HEK293 (cell line): ENCODE results near the gene SIRT1.
A peak's percentile ranks its signal among the peaks of the same experiment; 100 is the strongest.

ENCODE experiments used
- EGR2 ChIP-seq: fragments of 450-650 bp; formaldehyde crosslinking; IDR thresholded peaks from 2 replicates; pipeline ENCODE4 v1.5.1; 2016; ENCODE audit warnings: low read depth, missing biosample characterization, missing genetic modification characterization
- FEZF1 ChIP-seq: fragments of 450-650 bp; formaldehyde crosslinking; IDR thresholded peaks from 2 replicates; pipeline ENCODE4 v1.5.1; 2016; ENCODE audit warnings: missing biosample characterization, missing genetic modification characterization
- GLI2 ChIP-seq: fragments of 450-650 bp; formaldehyde crosslinking; IDR thresholded peaks from 2 replicates; pipeline ENCODE4; 2017; ENCODE audit warnings: missing biosample characterization, missing genetic modification characterization, low read depth, borderline replicate concordance
- HOXC10 ChIP-seq: sonication (generic); formaldehyde crosslinking; IDR thresholded peaks from 2 replicates; pipeline ENCODE4 v1.8.1; 2023; ENCODE audit warnings: mild to moderate bottlenecking, missing genetic modification reagents
- HOXD13 ChIP-seq: sonication (generic); formaldehyde crosslinking; IDR thresholded peaks from 2 replicates; pipeline ENCODE4 v1.8.0; 2022; ENCODE audit warnings: missing genetic modification reagents, borderline replicate concordance
- KLF10 ChIP-seq: fragments of 450-650 bp; IDR thresholded peaks from 2 replicates; pipeline ENCODE4 v1.5.1; 2018; ENCODE audit warnings: missing biosample characterization, mild to moderate bottlenecking, missing genetic modification characterization
- RBAK ChIP-seq: fragments of 450-650 bp; formaldehyde crosslinking; IDR thresholded peaks from 2 replicates; pipeline ENCODE4 v1.5.1; 2016; ENCODE audit warnings: missing biosample characterization, missing genetic modification characterization
- REPIN1 ChIP-seq: fragments of 450-650 bp; formaldehyde crosslinking; IDR thresholded peaks from 2 replicates; pipeline ENCODE4 v1.5.1; 2017; ENCODE audit warnings: missing biosample characterization, missing genetic modification characterization, low read depth
- ZBTB1 ChIP-seq: fragments of 450-650 bp; formaldehyde crosslinking; IDR thresholded peaks from 2 replicates; pipeline ENCODE4 v1.5.1; 2016; ENCODE audit warnings: missing biosample characterization, missing genetic modification characterization
- ZBTB17 ChIP-seq: fragments of 450-650 bp; formaldehyde crosslinking; IDR thresholded peaks from 2 replicates; pipeline ENCODE4 v1.5.1; 2016; ENCODE audit warnings: missing biosample characterization, missing genetic modification characterization
- ZBTB20 ChIP-seq: fragments of 450-650 bp; formaldehyde crosslinking; IDR thresholded peaks from 2 replicates; pipeline ENCODE4 v1.5.1; 2016; ENCODE audit warnings: missing biosample characterization, missing genetic modification characterization
- ZBTB21 ChIP-seq: fragments of 450-650 bp; formaldehyde crosslinking; IDR thresholded peaks from 2 replicates; pipeline ENCODE4 v1.5.1; 2017; ENCODE audit warnings: missing biosample characterization, missing genetic modification characterization
- ZNF10 ChIP-seq: fragments of 450-650 bp; formaldehyde crosslinking; IDR thresholded peaks from 2 replicates; pipeline ENCODE4 v1.5.1; 2017; ENCODE audit warnings: missing biosample characterization, missing genetic modification characterization
- ZNF112 ChIP-seq: fragments of 450-650 bp; formaldehyde crosslinking; IDR thresholded peaks from 2 replicates; pipeline ENCODE4 v1.5.0; 2017; ENCODE audit warnings: missing biosample characterization, missing genetic modification characterization
- ZNF132 ChIP-seq: fragments of 450-650 bp; formaldehyde crosslinking; IDR thresholded peaks from 2 replicates; pipeline ENCODE4 v1.5.1; 2017; ENCODE audit warnings: missing biosample characterization, missing genetic modification characterization, borderline replicate concordance
- ZNF140 ChIP-seq: fragments of 450-650 bp; formaldehyde crosslinking; IDR thresholded peaks from 2 replicates; pipeline ENCODE4 v1.5.1; 2016; ENCODE audit warnings: missing biosample characterization, missing genetic modification characterization
- ZNF175 ChIP-seq: fragments of 450-650 bp; formaldehyde crosslinking; IDR thresholded peaks from 2 replicates; pipeline ENCODE4 v1.5.1; 2016; ENCODE audit warnings: missing biosample characterization, missing genetic modification characterization
- ZNF211 ChIP-seq: fragments of 450-650 bp; formaldehyde crosslinking; IDR thresholded peaks from 2 replicates; pipeline ENCODE4 v1.5.1; 2016; ENCODE audit warnings: low read depth, missing biosample characterization, missing genetic modification characterization
- ZNF248 ChIP-seq: fragments of 450-650 bp; formaldehyde crosslinking; IDR thresholded peaks from 2 replicates; pipeline ENCODE4 v1.5.1; 2017; ENCODE audit warnings: missing biosample characterization, missing genetic modification characterization
- ZNF266 ChIP-seq: fragments of 450-650 bp; formaldehyde crosslinking; IDR thresholded peaks from 2 replicates; pipeline ENCODE4 v1.5.1; 2016; ENCODE audit warnings: missing biosample characterization, missing genetic modification characterization, low read depth
- ZNF473 ChIP-seq: fragments of 450-650 bp; formaldehyde crosslinking; IDR thresholded peaks from 2 replicates; pipeline ENCODE4 v1.5.1; 2017; ENCODE audit warnings: missing biosample characterization, missing genetic modification characterization
- ZNF48 ChIP-seq: fragments of 450-650 bp; formaldehyde crosslinking; IDR thresholded peaks from 2 replicates; pipeline ENCODE4 v1.5.1; 2016; ENCODE audit warnings: missing biosample characterization, missing genetic modification characterization
- ZNF501 ChIP-seq: fragments of 450-650 bp; formaldehyde crosslinking; IDR thresholded peaks from 2 replicates; pipeline ENCODE4 v1.5.1; 2016; ENCODE audit warnings: missing biosample characterization, missing genetic modification characterization
- ZNF560 ChIP-seq: fragments of 450-650 bp; formaldehyde crosslinking; IDR thresholded peaks from 2 replicates; pipeline ENCODE4 v1.5.1; 2017; ENCODE audit warnings: missing biosample characterization, missing genetic modification characterization, borderline replicate concordance
- ZNF621 ChIP-seq: fragments of 450-650 bp; formaldehyde crosslinking; IDR thresholded peaks from 2 replicates; pipeline ENCODE4 v1.5.1; 2017; ENCODE audit warnings: missing biosample characterization, missing genetic modification characterization
- ZNF626 ChIP-seq: fragments of 450-650 bp; sonication (Bioruptor Pico); formaldehyde crosslinking; IDR thresholded peaks from 2 replicates; pipeline ENCODE4 v1.5.1; 2018; ENCODE audit warnings: missing biosample characterization, missing genetic modification characterization, inconsistent platforms
- ZNF629 ChIP-seq: fragments of 450-650 bp; formaldehyde crosslinking; IDR thresholded peaks from 2 replicates; pipeline ENCODE4 v1.5.1; 2017; ENCODE audit warnings: missing biosample characterization, missing genetic modification characterization
- ZNF664 ChIP-seq: fragments of 450-650 bp; formaldehyde crosslinking; IDR thresholded peaks from 2 replicates; pipeline ENCODE4 v1.5.1; 2016; ENCODE audit warnings: missing biosample characterization, missing genetic modification characterization
- ZNF670 ChIP-seq: fragments of 450-650 bp; formaldehyde crosslinking; IDR thresholded peaks from 2 replicates; pipeline ENCODE4 v1.5.1; 2016; ENCODE audit warnings: missing biosample characterization, missing genetic modification characterization, low read depth
- ZNF776 ChIP-seq: fragments of 450-650 bp; formaldehyde crosslinking; IDR thresholded peaks from 2 replicates; pipeline ENCODE4 v1.5.0; 2017; ENCODE audit warnings: missing biosample characterization, missing genetic modification characterization, borderline replicate concordance
- ZNF785 ChIP-seq: fragments of 450-650 bp; formaldehyde crosslinking; IDR thresholded peaks from 2 replicates; pipeline ENCODE4 v1.5.1; 2016; ENCODE audit warnings: missing biosample characterization, missing genetic modification characterization
- ZNF830 ChIP-seq: fragments of 450-650 bp; IDR thresholded peaks from 2 replicates; pipeline ENCODE4 v1.5.0; 2018; ENCODE audit warnings: missing biosample characterization, missing genetic modification characterization, low read depth, mild to moderate bottlenecking, moderate library complexity
- TF ChIP-seq, protein P1 (sequence below): fragments of 450-650 bp; formaldehyde crosslinking; IDR thresholded peaks from 2 replicates; pipeline ENCODE4 v1.5.1; 2016; ENCODE audit warnings: missing biosample characterization, missing genetic modification characterization
- TF ChIP-seq, protein P2 (sequence below): IDR thresholded peaks from 2 replicates; pipeline ENCODE4 v1.6.1; 2011; ENCODE audit warnings: mild to moderate bottlenecking, low read depth, low read length, borderline replicate concordance
- TF ChIP-seq, protein P3 (sequence below): fragments of 450-650 bp; formaldehyde crosslinking; IDR thresholded peaks from 2 replicates; pipeline ENCODE4 v1.5.1; 2016; ENCODE audit warnings: missing biosample characterization, missing genetic modification characterization
- TF ChIP-seq, protein P4 (sequence below): fragments of 450-650 bp; formaldehyde crosslinking; IDR thresholded peaks from 2 replicates; pipeline ENCODE4 v1.5.1; 2016; ENCODE audit warnings: missing biosample characterization, missing genetic modification characterization

The SIRT1 gene

DNA sequence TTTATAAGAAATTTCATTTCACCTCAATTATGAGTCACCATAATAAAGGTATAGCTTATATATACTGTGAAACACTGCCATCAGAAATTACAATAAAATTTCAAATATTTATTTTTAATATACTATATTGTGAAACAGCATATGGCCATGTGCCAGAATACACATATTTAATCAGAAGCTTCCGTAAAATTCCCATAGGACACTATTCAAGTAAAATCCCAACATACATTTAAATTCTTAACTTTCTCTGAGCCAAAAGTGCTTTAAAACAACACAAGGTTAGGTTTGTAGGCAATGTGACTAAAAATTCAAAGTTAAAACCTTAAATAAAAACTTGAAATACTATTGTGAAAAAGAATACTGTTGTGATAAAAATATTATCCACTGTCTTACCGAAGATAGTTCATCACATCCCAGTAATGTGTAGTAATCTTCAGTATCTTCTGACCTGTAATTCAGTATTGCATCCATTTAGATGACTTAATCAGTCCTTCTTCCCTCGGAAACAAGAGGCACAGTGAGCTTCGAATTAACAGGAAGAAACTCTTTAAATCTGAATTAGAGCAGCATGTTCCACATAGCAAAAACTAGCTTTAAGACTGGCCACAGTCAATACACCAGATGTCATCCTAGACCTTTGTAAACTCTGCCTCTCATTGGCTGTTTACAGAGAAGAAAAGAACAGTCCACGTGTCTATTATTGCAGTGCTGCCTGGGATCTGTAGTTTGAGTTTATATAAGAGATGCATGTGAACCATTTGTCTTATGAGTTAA is 46.7 kb upstream of the SIRT1 start, which contains the start of gene DNAJC12 (continued):
- TF ChIP-seq ZNF560 (tag by site-specific recombination) (no peak), EGR2 (no peak), ZBTB21 (tag by site-specific recombination) (no peak; the same call in 1 of the 2 replicates), ZBTB17 (tag by site-specific recombination) (peak; percentile 94), ZNF140 (no peak), ZNF670 (no peak), ZNF10 (tag by site-specific recombination) (no peak), ZBTB1 (tag by site-specific recombination) (no peak), KLF10 (no peak; the same call in 1 of the 2 replicates), ZNF629 (peak; percentile 26; the same call in 1 of the 2 replicates), ZNF266 (no peak), ZNF776 (tag by site-specific recombination) (no peak), HOXD13 (CRISPR knock-in tag) (no peak), ZNF830 (tag by site-specific recombination) (no peak), ZNF48 (no peak), ZNF501 (tag by site-specific recombination) (0 out of 2 replicates have a peak, but pooled peaks have one; percentile 38), ZNF211 (no peak), ZNF473 (no peak), ZNF626 (no peak), ZNF785 (tag by site-specific recombination) (no peak), GLI2 (tag by site-specific recombination) (no peak), ZNF248 (tag by site-specific recombination) (no peak), REPIN1 (tag by site-specific recombination) (no peak), FEZF1 (peak; percentile 92), ZNF664 (tag by site-specific recombination) (no peak), HOXC10 (CRISPR knock-in tag) (no peak), ZBTB20 (tag by site-specific recombination) (peak; percentile 75), ZNF621 (no peak), ZNF112 (tag by site-specific recombination) (no peak), RBAK (no peak), ZNF132 (no peak), ZNF175 (no peak)
- TF ChIP-seq, protein P1, sequence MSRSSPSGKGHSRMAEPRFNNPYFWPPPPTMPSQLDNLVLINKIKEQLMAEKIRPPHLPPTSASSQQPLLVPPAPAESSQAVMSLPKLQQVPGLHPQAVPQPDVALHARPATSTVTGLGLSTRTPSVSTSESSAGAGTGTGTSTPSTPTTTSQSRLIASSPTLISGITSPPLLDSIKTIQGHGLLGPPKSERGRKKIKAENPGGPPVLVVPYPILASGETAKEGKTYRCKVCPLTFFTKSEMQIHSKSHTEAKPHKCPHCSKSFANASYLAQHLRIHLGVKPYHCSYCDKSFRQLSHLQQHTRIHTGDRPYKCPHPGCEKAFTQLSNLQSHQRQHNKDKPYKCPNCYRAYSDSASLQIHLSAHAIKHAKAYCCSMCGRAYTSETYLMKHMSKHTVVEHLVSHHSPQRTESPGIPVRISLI (tag by site-specific recombination), result peak; percentile 55; the same call in 1 of the 2 replicates
- TF ChIP-seq, protein P2, sequence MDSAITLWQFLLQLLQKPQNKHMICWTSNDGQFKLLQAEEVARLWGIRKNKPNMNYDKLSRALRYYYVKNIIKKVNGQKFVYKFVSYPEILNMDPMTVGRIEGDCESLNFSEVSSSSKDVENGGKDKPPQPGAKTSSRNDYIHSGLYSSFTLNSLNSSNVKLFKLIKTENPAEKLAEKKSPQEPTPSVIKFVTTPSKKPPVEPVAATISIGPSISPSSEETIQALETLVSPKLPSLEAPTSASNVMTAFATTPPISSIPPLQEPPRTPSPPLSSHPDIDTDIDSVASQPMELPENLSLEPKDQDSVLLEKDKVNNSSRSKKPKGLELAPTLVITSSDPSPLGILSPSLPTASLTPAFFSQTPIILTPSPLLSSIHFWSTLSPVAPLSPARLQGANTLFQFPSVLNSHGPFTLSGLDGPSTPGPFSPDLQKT, result no peak
- TF ChIP-seq, protein P3, sequence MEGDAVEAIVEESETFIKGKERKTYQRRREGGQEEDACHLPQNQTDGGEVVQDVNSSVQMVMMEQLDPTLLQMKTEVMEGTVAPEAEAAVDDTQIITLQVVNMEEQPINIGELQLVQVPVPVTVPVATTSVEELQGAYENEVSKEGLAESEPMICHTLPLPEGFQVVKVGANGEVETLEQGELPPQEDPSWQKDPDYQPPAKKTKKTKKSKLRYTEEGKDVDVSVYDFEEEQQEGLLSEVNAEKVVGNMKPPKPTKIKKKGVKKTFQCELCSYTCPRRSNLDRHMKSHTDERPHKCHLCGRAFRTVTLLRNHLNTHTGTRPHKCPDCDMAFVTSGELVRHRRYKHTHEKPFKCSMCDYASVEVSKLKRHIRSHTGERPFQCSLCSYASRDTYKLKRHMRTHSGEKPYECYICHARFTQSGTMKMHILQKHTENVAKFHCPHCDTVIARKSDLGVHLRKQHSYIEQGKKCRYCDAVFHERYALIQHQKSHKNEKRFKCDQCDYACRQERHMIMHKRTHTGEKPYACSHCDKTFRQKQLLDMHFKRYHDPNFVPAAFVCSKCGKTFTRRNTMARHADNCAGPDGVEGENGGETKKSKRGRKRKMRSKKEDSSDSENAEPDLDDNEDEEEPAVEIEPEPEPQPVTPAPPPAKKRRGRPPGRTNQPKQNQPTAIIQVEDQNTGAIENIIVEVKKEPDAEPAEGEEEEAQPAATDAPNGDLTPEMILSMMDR (tag by site-specific recombination), result no peak
- TF ChIP-seq, protein P4, sequence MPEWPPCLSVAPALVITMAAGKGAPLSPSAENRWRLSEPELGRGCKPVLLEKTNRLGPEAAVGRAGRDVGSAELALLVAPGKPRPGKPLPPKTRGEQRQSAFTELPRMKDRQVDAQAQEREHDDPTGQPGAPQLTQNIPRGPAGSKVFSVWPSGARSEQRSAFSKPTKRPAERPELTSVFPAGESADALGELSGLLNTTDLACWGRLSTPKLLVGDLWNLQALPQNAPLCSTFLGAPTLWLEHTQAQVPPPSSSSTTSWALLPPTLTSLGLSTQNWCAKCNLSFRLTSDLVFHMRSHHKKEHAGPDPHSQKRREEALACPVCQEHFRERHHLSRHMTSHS (tag by site-specific recombination), result no peak
